Upper lobe of right lung (tissue), 1 donor: ENCODE measurements around the gene ZNF836. TPM values are rescaled to one million over a fixed set of nuclear protein-coding genes. Genes with fewer than 3 reads are reported as not detected.

Source experiments
- ATAC-seq: fragments of 200-7000 bp; cut with Tn5 transposase; one replicate; pipeline ENCODE4 v1.9.1; 2020; ENCODE audit warnings: mild to moderate bottlenecking, moderate library complexity
- DNase-seq: peaks from one replicate; pipeline ENCODE4 v3.0.0-alpha.2; 2020
- H3K27ac ChIP-seq: fragments of 200-600 bp; one replicate; pipeline ENCODE4 v1.8.0; 2022
- H3K27me3 ChIP-seq: fragments of 200-600 bp; one replicate; pipeline ENCODE4 v1.8.0; 2022; ENCODE audit warnings: mild to moderate bottlenecking
- H3K36me3 ChIP-seq: fragments of 200-600 bp; one replicate; pipeline ENCODE4 v1.8.0; 2022
- H3K4me1 ChIP-seq: fragments of 200-600 bp; one replicate; pipeline ENCODE4 v1.8.0; 2022
- H3K4me3 ChIP-seq: fragments of 200-600 bp; one replicate; pipeline ENCODE4 v1.8.0; 2022; ENCODE audit warnings: mild to moderate bottlenecking
- H3K9me3 ChIP-seq: fragments of 200-600 bp; one replicate; pipeline ENCODE4 v1.8.0; 2022
- intact Hi-C: fragments of 100-400 bp; cut with DNase I; formaldehyde crosslinking; loops from one replicate; pipeline ENCODE4 v1.11.0; 2022
- total RNA-seq: library from RNA; stranded (reverse); fragmentation: NEBNext Ultra II Directional; extraction: Animal tissue kit (Norgen Biotek cat#: 25700); gene quantifications from one replicate; pipeline ENCODE4 v1.2.1, GENCODE V29; 2021
- TF ChIP-seq, protein P1 (sequence below): fragments of 200-600 bp; IDR thresholded peaks from one replicate; pipeline ENCODE4 v1.8.0; 2022; ENCODE audit warnings: antibody characterized with exemption
- donor health status: DM: no; HTN: yes; CAD: no; lungs with severe emphysema.

ZNF836 gene
- total RNA-seq, 1 donor from 2014 or later: 20.7 TPM

DNA sequence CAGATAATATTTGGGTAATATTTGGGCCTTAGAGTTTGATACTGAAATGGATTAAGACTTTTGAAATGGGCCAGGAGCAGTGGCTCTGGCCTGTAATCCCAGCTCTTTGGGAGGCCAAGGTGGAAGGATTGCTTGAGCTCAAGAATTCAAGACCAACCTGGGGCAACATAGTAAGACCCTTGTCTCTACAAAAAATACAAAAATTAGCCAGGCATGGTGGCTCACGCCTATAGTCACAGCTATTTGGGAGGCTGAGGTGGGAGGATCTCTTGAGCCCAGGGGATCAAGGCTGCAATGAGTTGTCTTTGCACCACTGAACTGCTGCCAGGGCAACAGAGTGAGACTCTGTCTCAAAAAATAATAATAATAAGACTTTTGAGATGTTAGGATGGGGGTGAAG lies 926 bp upstream of the ZNF836 start:
- DNase-seq (no peak), ATAC-seq (no peak)
- no peaks in the 10 kb centered on the region for H3K9me3 ChIP-seq
- no peak overlapping the region for H3K4me3 ChIP-seq
- TF ChIP-seq, protein P1, sequence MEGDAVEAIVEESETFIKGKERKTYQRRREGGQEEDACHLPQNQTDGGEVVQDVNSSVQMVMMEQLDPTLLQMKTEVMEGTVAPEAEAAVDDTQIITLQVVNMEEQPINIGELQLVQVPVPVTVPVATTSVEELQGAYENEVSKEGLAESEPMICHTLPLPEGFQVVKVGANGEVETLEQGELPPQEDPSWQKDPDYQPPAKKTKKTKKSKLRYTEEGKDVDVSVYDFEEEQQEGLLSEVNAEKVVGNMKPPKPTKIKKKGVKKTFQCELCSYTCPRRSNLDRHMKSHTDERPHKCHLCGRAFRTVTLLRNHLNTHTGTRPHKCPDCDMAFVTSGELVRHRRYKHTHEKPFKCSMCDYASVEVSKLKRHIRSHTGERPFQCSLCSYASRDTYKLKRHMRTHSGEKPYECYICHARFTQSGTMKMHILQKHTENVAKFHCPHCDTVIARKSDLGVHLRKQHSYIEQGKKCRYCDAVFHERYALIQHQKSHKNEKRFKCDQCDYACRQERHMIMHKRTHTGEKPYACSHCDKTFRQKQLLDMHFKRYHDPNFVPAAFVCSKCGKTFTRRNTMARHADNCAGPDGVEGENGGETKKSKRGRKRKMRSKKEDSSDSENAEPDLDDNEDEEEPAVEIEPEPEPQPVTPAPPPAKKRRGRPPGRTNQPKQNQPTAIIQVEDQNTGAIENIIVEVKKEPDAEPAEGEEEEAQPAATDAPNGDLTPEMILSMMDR: no peak
- intact Hi-C loops: no loop called here
- H3K27ac ChIP-seq: no peak overlapping the region
- peaks cover 8% of the 10 kb centered on the region for H3K36me3 ChIP-seq
- H3K27me3 ChIP-seq: no peaks in the 10 kb centered on the region
- H3K4me1 ChIP-seq: peaks cover 10% of the 10 kb centered on the region

DNA sequence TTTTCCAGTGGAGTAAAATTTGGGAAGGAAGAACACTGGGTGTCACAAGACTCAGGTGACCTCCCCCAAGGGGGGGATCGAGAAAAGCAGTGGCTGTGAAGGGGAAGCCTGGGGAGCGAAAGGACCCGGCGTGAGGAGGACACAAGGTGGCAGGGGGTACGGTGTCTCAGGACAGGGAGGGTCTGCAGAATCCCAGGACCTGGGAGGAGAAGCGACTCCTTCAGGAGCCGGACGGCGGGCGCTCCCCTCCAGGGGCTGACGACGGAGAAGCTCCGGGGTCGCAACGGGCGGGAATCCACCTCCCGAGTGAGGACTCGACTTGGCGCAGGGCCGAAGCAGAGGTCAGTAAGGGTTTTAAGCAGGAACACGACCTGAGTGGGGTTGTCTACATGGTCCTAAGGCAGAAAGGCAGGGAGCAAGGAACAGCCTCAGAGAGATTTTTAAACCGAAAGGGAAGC lies 529 bp downstream of the ZNF836 start:
- Histone ChIP-seq H3K27me3 (no peaks in the 10 kb centered on the region), H3K4me1 (peaks cover 10% of the 10 kb centered on the region), H3K36me3 (peaks cover 21% of the 10 kb centered on the region), H3K9me3 (no peaks in the 10 kb centered on the region), H3K4me3 (peak overlapping the region; percentile 74), H3K27ac (peak overlapping the region; percentile 87)
- ATAC-seq (peak; percentile 29), DNase-seq (peak; percentile 69)
- TF ChIP-seq, protein P1: no peak
- intact Hi-C loops: no loop called here

DNA sequence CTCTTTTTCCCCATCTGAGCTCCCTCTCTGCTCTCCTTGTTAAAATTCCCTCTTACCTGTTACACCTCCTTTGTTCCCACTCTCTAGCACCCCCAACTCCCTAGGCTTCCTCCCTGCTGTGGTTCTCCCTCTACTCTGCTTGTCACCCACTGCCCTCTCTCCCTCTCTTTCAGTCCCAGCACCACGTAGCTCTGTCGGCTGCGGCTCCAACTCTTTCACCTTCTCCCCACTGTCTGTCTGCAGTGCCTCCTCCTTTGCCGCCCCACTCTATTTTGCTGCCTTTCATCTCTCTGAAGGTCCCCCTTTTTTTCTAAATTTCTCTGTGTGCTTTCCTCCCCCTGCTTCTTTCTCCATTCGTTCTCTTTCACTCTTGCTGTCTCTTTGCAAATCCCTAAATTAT lies 1.1 kb downstream of the ZNF836 start:
- ATAC-seq: peak; percentile 12
- Histone ChIP-seq H3K27me3 (no peaks in the 10 kb centered on the region), H3K4me3 (peak overlapping the region; percentile 74), H3K4me1 (peaks cover 10% of the 10 kb centered on the region), H3K36me3 (peaks cover 25% of the 10 kb centered on the region), H3K27ac (peak overlapping the region; percentile 87), H3K9me3 (no peaks in the 10 kb centered on the region)
- DNase-seq: no peak
- intact Hi-C loops: no loop called here
- TF ChIP-seq, protein P1: no peak

DNA sequence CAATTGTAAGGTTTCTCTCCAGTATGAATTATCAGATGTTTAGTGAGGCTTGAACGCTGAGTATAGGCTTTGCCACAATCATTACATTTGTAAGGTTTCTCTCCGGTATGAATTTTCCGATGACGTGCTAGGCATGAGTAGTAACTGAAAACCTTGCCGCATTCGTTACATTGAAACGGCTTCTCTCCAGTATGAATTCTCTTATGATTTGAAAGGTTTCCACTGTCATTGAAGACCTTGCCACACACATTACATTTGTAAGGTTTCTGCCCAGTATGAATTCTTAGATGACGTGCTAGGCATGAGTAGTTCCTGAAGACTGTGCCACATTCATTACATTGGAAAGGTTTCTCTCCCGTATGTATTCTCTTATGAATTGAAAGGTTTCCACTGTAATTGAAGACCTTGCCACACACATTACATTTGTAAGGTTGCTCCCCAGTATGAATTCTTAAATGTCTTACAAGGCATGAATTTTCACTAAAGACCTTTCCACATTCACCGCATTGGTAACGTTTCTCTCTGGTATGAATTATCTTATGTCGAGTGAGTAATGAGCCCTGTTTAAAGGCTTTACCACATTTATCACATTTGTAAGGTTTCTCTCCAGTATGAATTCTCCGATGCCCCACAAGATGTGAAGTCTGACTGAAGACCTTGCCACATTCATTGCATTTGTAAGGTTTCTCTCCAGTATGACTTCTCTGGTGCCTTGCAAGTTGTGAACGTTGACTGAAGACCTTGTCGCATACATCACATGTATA lies 15.6 kb downstream of the ZNF836 start:
- Histone ChIP-seq H3K4me1 (no peaks in the 10 kb centered on the region), H3K27ac (no peak overlapping the region), H3K4me3 (no peak overlapping the region), H3K9me3 (peaks cover 59% of the 10 kb centered on the region), H3K36me3 (peaks cover 16% of the 10 kb centered on the region), H3K27me3 (no peaks in the 10 kb centered on the region)
- DNase-seq (no peak), ATAC-seq (no peak)
- intact Hi-C loops: no loop called here
- TF ChIP-seq, protein P1: no peak

DNA sequence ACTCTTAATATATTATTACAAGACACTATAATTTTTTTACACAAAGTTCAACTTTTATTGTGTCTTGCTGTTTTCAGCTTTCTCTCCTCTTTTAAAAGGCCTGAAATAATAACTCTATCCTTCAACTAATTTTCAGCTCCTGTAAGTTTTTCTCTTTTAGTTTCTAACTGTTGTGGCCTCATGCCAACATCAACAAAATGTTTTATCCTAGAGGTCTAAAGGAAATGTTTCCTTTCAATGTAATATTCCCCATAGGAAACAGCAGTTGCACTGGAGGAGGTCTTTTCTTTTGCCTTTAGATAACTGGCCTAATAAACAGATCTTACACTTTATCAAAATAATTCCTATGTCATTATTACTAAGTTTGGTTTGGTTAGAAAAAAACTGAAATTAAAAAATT lies 23.2 kb downstream of the ZNF836 start:
- no peak for ATAC-seq
- H3K9me3 ChIP-seq: peaks cover 8% of the 10 kb centered on the region
- intact Hi-C loops: no loop called here

More for the DNA sequence above, 23.2 kb downstream of the ZNF836 start:
- Histone ChIP-seq H3K4me3 (no peak overlapping the region), H3K27me3 (no peaks in the 10 kb centered on the region), H3K4me1 (no peaks in the 10 kb centered on the region), H3K27ac (no peak overlapping the region), H3K36me3 (no peaks in the 10 kb centered on the region)
- DNase-seq: no peak
- TF ChIP-seq, protein P1: no peak
